Keratinocyte (primary cell): ENCODE results near the gene CLDN10. TPM values are rescaled to one million over a fixed set of nuclear protein-coding genes. Genes with fewer than 3 reads are reported as not detected.

Source experiments
- DNase-seq: peaks from one replicate; pipeline ENCODE4 v3.0.0-alpha.2; 2011; ENCODE audit warnings: low read depth, missing footprints, low spot score
- FAIRE-seq: peaks from 2 replicates; lab custom pipeline; 2011; peaks lifted over from hg19 to GRCh38; lab: Jason Lieb, UNC
- H2AFZ ChIP-seq: 2 replicates; pipeline ENCODE4 v1.6.0; 2012; ENCODE audit warnings: low read length, control low read depth, inconsistent platforms; ENCODE audit not compliant: control insufficient read depth
- H3K27ac ChIP-seq: 2 replicates; pipeline ENCODE4 v1.5.1; 2011; ENCODE audit warnings: low read length; ENCODE audit not compliant: control insufficient read depth, insufficient read depth
- H3K27me3 ChIP-seq: 3 replicates; pipeline ENCODE4 v1.6.0; 2011; ENCODE audit warnings: low read length; ENCODE audit not compliant: control insufficient read depth, insufficient read depth; ENCODE audit errors: extremely low read depth
- H3K36me3 ChIP-seq, 2 experiments: 2 replicates in 1 of 2; 3 replicates in 1 of 2; pipeline ENCODE4 v1.5.1; 2011; ENCODE audit warnings: low read length in 2 of 2, mild to moderate bottlenecking in 1 of 2; ENCODE audit not compliant: control insufficient read depth in 2 of 2, insufficient read depth in 2 of 2; ENCODE audit errors: extremely low read depth in 1 of 2
- H3K4me1 ChIP-seq: 3 replicates; pipeline ENCODE4 v1.5.1; 2011; ENCODE audit warnings: low read length; ENCODE audit not compliant: control insufficient read depth, insufficient read depth; ENCODE audit errors: extremely low read depth
- H3K4me2 ChIP-seq: 3 replicates; pipeline ENCODE4 v1.6.0; 2011; ENCODE audit warnings: low read depth, low read length; ENCODE audit not compliant: control insufficient read depth, insufficient read depth; ENCODE audit errors: extremely low read depth
- H3K4me3 ChIP-seq, 3 experiments: fragments of 200-600 bp in 1 of 3; sonication (generic) in 1 of 3; 2 replicates in 2 of 3; 3 replicates in 1 of 3; pipeline ENCODE4 v1.5.1; 2011 to 2016; ENCODE audit warnings: low read length in 3 of 3, mild to moderate bottlenecking in 3 of 3, control low read depth in 2 of 3, inconsistent platforms in 1 of 3, low read depth in 1 of 3, mixed read lengths in 1 of 3, mixed run types in 1 of 3, moderate library complexity in 1 of 3; ENCODE audit not compliant: control insufficient read depth in 2 of 3, insufficient read depth in 2 of 3; ENCODE audit errors: extremely low read depth in 1 of 3
- H3K79me2 ChIP-seq: 2 replicates; pipeline ENCODE4 v1.6.0; 2012; ENCODE audit warnings: low read length; ENCODE audit not compliant: control insufficient read depth, insufficient read depth
- H3K9ac ChIP-seq: 3 replicates; pipeline ENCODE4 v1.6.0; 2011; ENCODE audit warnings: low read length; ENCODE audit not compliant: control insufficient read depth, insufficient read depth; ENCODE audit errors: extremely low read depth
- H3K9me1 ChIP-seq: 3 replicates; pipeline ENCODE4 v1.6.0; 2011; ENCODE audit warnings: low read length; ENCODE audit not compliant: control insufficient read depth, insufficient read depth; ENCODE audit errors: extremely low read depth
- H3K9me3 ChIP-seq: 2 replicates; pipeline ENCODE4 v1.5.1; 2012; ENCODE audit warnings: low read depth, low read length; ENCODE audit not compliant: control insufficient read depth
- H4K20me1 ChIP-seq: 3 replicates; pipeline ENCODE4 v1.6.0; 2011; ENCODE audit warnings: low read length; ENCODE audit not compliant: control insufficient read depth, insufficient read depth; ENCODE audit errors: extremely low read depth
- CTCF ChIP-seq, 3 experiments: IDR thresholded peaks in 1 of 3; conservative IDR thresholded peaks in 1 of 3; optimal IDR thresholded peaks in 1 of 3; 2 replicates in 2 of 3; 3 replicates in 1 of 3; pipeline versions ENCODE3 to v1.5.1; 2011; ENCODE audit warnings: low read length in 3 of 3, mild to moderate bottlenecking in 3 of 3, moderate library complexity in 2 of 3, control low read depth in 1 of 3, inconsistent platforms in 1 of 3; ENCODE audit not compliant: insufficient read depth in 2 of 3; ENCODE audit errors: extremely low read depth in 1 of 3
- EZH2 ChIP-seq: IDR thresholded peaks from one replicate; pipeline ENCODE4 v1.6.1; 2012; ENCODE audit warnings: inconsistent platforms, mild to moderate bottlenecking, low read length, moderate library complexity
- dilution Hi-C: fragments of 300-500 bp; cut with MboI; formaldehyde crosslinking; loops from one replicate; pipeline ENCODE4 v1.7.0; 2020; ENCODE audit warnings: low sequenced_read_pairs; ENCODE audit not compliant: extremely low pct_ligation_motif_present
- polyA plus RNA-seq, 5 experiments: library from polyadenylated mRNA; depleted of rRNA in 3 of 5; stranded (reverse) in 3 of 5; stranded (forward) in 1 of 5; unstranded in 1 of 5; fragments of >200 nt; gene quantifications; 1 replicate in 1 of 5; 2 replicates in 3 of 5; 3 replicates in 1 of 5; pipeline versions ENCODE4 v1.2.1 to v1.2.3, GENCODE V29; 2011 to 2012; ENCODE audit warnings: missing spikeins in 2 of 5, low read depth in 1 of 5, low replicate concordance in 1 of 5

CLDN10 gene
- polyA plus RNA-seq, 1 donor (not counting 4 experiments of a cell fraction or from before 2014, with no cell fraction given): not detected

GRCh38 chr13:95527955-95528354 is 24.6 kb upstream of the CLDN10 start:
- Histone ChIP-seq H3K4me3 (no peak overlapping the region), H4K20me1 (no peaks in the 10 kb centered on the region), H3K9me3 (no peaks in the 10 kb centered on the region), H3K79me2 (no peaks in the 10 kb centered on the region), H2AFZ (no peak overlapping the region), H3K4me2 (no peak overlapping the region), H3K9me1 (no peaks in the 10 kb centered on the region), H3K9ac (no peak overlapping the region), H3K4me1 (peaks cover 13% of the 10 kb centered on the region), H3K27me3 (no peaks in the 10 kb centered on the region), H3K36me3 (no peaks in the 10 kb centered on the region), H3K27ac (no peak overlapping the region)
- DNase-seq (no peak), FAIRE-seq (no peak)
- dilution Hi-C loops: no loop called here
- TF ChIP-seq EZH2: no peak
- TF ChIP-seq CTCF (optimal IDR thresholded peaks at IDR 0.05 in 1 of 3, IDR thresholded peaks at IDR 0.05 in 1 of 3, conservative IDR thresholded peaks at IDR 0.05 in 1 of 3; ENCODE audit: extremely low read depth in 1 of 3, insufficient read depth in 2 of 3, low read length in 3 of 3): no peak

GRCh38 chr13:95530178-95530577 is 22.3 kb upstream of the CLDN10 start:
- Histone ChIP-seq H3K9ac (no peak overlapping the region), H3K9me3 (no peaks in the 10 kb centered on the region), H3K9me1 (no peaks in the 10 kb centered on the region), H4K20me1 (no peaks in the 10 kb centered on the region), H3K36me3 (no peaks in the 10 kb centered on the region), H3K27ac (no peak overlapping the region), H3K79me2 (no peaks in the 10 kb centered on the region), H3K4me2 (no peak overlapping the region), H3K27me3 (no peaks in the 10 kb centered on the region), H3K4me3 (no peak overlapping the region), H2AFZ (no peak overlapping the region), H3K4me1 (peaks cover 4% of the 10 kb centered on the region)
- TF ChIP-seq EZH2 (no peak), CTCF (optimal IDR thresholded peaks at IDR 0.05 in 1 of 3, IDR thresholded peaks at IDR 0.05 in 1 of 3, conservative IDR thresholded peaks at IDR 0.05 in 1 of 3; ENCODE audit: extremely low read depth in 1 of 3, insufficient read depth in 2 of 3, low read length in 3 of 3) (no peak)
- no peak for FAIRE-seq
- no peak for DNase-seq
- dilution Hi-C loops: no loop called here
